Fibroblast of the aortic adventitia (primary cell): Measurements from ENCODE around the gene SNRNP200. TPM values are rescaled to one million over a fixed set of nuclear protein-coding genes. Genes with fewer than 3 reads are reported as not detected.
A peak's percentile ranks its signal among the peaks of the same experiment; 100 is the strongest.

Experiments used
- DNase-seq: peaks from one replicate; pipeline ENCODE4 v3.0.0-alpha.2; 2010; ENCODE audit warnings: low read depth
- H3K4me3 ChIP-seq: 2 replicates; pipeline ENCODE4 v1.5.1; 2011; ENCODE audit warnings: low read depth, mild to moderate bottlenecking, control low read depth, low read length, moderate library complexity
- total RNA-seq: library from RNA; depleted of rRNA; stranded (reverse); fragments of >200 nt; gene quantifications from 2 replicates; pipeline ENCODE4 v1.2.3, GENCODE V29; 2012; ENCODE audit warnings: low replicate concordance
- TF ChIP-seq, protein P1 (sequence below): IDR thresholded peaks from 2 replicates; pipeline ENCODE4 v1.5.1; 2011; ENCODE audit warnings: mild to moderate bottlenecking, low read length, control low read depth, inconsistent platforms; ENCODE audit not compliant: insufficient read depth

Gene SNRNP200
- total RNA-seq, 1 donor = 39.3 TPM

- TF ChIP-seq, protein P1, sequence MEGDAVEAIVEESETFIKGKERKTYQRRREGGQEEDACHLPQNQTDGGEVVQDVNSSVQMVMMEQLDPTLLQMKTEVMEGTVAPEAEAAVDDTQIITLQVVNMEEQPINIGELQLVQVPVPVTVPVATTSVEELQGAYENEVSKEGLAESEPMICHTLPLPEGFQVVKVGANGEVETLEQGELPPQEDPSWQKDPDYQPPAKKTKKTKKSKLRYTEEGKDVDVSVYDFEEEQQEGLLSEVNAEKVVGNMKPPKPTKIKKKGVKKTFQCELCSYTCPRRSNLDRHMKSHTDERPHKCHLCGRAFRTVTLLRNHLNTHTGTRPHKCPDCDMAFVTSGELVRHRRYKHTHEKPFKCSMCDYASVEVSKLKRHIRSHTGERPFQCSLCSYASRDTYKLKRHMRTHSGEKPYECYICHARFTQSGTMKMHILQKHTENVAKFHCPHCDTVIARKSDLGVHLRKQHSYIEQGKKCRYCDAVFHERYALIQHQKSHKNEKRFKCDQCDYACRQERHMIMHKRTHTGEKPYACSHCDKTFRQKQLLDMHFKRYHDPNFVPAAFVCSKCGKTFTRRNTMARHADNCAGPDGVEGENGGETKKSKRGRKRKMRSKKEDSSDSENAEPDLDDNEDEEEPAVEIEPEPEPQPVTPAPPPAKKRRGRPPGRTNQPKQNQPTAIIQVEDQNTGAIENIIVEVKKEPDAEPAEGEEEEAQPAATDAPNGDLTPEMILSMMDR = peak; percentile 43
- peak overlapping the region; percentile 95 for H3K4me3 ChIP-seq
- peak; percentile 31 for DNase-seq
Measured at GRCh38 chr2:96267159-96267971, 38.0 kb downstream of the SNRNP200 start.

GRCh38 chr2:96265840-96266679, 39.3 kb downstream of the SNRNP200 start, which contains the start of the genes CIAO1 and TMEM127:
TSS of gene CIAO1 (plus strand) at chr2:96266225. CDS start at chr2:96266351, 126 bp downstream.
TSS of gene TMEM127 (minus strand) at chr2:96265997. CDS start at chr2:96265381, 616 bp downstream.
- H3K4me3 ChIP-seq = peak within 1 kb of the TSS; percentile 95
- DNase-seq = peak; percentile 96
- TF ChIP-seq, protein P1 = peak; percentile 46

- H3K4me3 ChIP-seq = peak overlapping the region; percentile 88
- DNase-seq = peak; percentile 11
- TF ChIP-seq, protein P1 = no peak
Measured at GRCh38 chr2:96265349-96265839, 40.0 kb downstream of the SNRNP200 start.

GRCh38 chr2:96264656-96265348, 40.5 kb downstream of the SNRNP200 start:
- TF ChIP-seq, protein P1 = peak; percentile 48
- DNase-seq = peak; percentile 44
- H3K4me3 ChIP-seq = peak overlapping the region; percentile 88

DNA sequence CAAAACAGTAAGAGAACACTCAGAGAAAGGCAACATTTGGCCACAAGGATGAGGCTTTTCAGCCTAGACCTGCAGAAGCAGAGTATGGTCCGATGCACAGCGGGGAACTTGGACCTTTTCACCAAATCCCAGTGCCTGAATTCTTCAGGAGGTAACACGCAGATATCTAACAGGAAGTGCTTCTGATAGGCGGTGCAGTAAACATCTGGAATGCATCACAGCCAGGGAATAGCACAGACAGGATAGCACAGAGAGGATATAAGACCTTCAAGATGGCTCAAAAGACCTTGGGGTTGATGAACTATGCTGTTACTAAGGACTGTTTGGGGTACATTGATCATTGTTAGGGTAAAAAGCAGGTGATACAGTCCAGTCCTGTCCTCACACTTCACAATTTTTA, 41.3 kb downstream of the SNRNP200 start:
- peak overlapping the region; percentile 88 for H3K4me3 ChIP-seq
- TF ChIP-seq, protein P1 = no peak
- peak; percentile 46 for DNase-seq

DNA sequence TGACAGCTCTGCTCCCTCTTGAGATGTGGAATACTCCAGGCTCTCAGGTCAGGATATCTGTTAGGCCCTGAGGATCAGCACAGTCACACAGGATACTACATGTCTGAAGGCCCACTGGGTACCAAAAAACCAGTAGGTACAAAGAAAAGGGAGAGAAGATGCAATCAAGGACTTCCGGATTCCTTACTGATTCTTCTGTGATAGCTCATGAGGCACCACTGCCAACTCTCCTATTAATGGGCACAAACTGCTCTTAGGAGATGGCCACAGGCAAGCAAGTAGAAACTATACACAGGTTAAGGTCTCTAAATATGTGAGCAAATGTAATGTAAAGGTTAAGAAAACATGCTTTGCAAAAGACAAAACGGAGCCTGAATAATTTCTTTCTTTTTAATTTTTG, 43.0 kb downstream of the SNRNP200 start:
- DNase-seq = peak; percentile 23
- TF ChIP-seq, protein P1 = no peak
- H3K4me3 ChIP-seq = no peak overlapping the region
